Skeletal muscle satellite cell (primary cell): ENCODE results near the gene C17orf114.

Experiments used
- H3K27me3 ChIP-seq: 2 replicates; pipeline ENCODE4 v1.7.0; 2013; ENCODE audit warnings: low read length; ENCODE audit not compliant: control insufficient read depth, insufficient read depth
- H3K36me3 ChIP-seq: 2 replicates; pipeline ENCODE4 v1.7.0; 2013; ENCODE audit warnings: mild to moderate bottlenecking, control low read depth, low read length; ENCODE audit not compliant: insufficient read depth
- H3K4me1 ChIP-seq: 2 replicates; pipeline ENCODE4 v1.7.0; 2013; ENCODE audit warnings: low read length; ENCODE audit not compliant: control insufficient read depth, insufficient read depth
- H3K4me2 ChIP-seq: 2 replicates; pipeline ENCODE4 v1.7.0; 2013; ENCODE audit warnings: mild to moderate bottlenecking, low read length
- H3K4me3 ChIP-seq: 2 replicates; pipeline ENCODE4 v1.7.0; 2013; ENCODE audit warnings: low read length
- H3K9ac ChIP-seq: 2 replicates; pipeline ENCODE4 v1.7.0; 2013; ENCODE audit warnings: mild to moderate bottlenecking, low read depth, low read length, moderate library complexity
- H3K9me3 ChIP-seq: replicated peaks from 2 replicates; pipeline ENCODE4 v1.7.0; 2013; ENCODE audit warnings: mild to moderate bottlenecking, control low read depth, low read length

The C17orf114 gene

DNA sequence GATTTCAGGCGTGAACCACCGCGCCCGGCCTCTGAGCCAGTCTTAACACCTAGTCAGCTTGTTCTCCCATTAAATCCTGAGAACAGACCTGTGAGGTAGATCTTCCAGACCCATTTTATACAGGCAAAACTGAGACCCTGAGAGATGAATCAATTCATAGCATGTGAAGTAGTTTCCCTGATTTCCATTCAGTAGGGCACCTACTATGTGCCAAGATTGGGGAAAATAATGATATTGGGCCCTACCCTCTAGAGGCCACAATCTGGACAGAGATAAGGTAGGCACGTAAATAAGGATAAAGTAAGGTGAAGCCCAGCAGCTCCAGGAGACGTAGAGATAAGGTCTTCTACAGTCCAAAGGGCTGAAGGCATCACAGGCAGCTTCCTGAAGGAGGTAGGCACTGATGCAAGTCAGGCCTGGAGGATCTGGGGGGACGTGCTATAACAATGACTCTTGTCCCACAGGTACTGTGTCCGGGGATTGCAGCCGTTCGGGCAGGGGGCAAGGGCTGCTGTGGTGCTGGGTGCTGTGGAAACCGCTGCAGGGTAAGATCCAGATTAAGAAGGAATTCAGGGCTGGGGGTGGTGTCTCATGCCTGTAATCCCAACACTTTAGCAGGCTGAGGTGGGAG is 21.7 kb downstream of the C17orf114 start:
- peaks cover under 1% of the 10 kb centered on the region for H3K4me1 ChIP-seq
- H3K9ac ChIP-seq = no peak overlapping the region
- no peak overlapping the region for H3K4me2 ChIP-seq
- no peaks in the 10 kb centered on the region for H3K9me3 ChIP-seq
- H3K27me3 ChIP-seq = peaks cover 58% of the 10 kb centered on the region
- H3K4me3 ChIP-seq = no peak overlapping the region
- H3K36me3 ChIP-seq = no peaks in the 10 kb centered on the region

DNA sequence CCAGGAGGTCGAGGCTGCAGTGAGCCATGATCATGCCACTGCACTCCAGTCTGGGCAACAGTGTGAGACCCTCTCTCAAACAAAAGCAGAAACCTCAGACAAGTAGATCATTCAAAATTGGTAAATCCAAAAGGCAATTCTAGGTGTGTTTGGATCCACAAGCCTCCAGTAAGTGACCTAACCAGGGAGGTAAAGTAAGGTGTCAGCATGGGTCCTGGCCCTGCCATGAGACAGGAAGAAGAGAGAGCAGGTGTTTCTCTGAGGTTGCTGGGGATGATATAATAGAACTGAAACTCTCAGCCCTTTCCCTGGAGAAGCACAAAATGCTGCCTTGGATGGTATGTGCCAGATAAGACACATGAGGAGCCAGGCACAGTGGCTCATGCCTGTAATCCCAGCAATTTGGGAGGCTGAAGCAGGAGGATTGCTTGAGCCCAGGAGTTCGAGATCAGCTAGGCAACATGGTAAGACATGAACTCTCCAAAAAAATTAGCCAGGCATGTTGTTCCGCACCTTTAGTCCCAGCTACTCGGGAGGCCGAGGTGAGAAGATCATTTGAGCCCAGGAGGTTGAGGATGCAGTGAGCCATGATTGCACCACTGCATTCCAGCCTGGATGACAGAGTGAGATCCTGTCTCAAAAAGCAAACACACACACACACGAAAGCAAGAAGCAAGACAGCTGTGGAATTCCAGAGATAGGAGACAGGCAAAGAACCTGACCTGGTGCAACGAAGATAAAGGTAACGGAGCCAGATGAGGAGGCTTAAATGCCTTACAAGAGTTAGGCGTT is 24.0 kb downstream of the C17orf114 start:
- Histone ChIP-seq H3K4me2 (no peak overlapping the region), H3K4me1 (no peaks in the 10 kb centered on the region), H3K9me3 (no peaks in the 10 kb centered on the region), H3K36me3 (no peaks in the 10 kb centered on the region), H3K9ac (no peak overlapping the region), H3K27me3 (peaks cover 53% of the 10 kb centered on the region), H3K4me3 (no peak overlapping the region)

DNA sequence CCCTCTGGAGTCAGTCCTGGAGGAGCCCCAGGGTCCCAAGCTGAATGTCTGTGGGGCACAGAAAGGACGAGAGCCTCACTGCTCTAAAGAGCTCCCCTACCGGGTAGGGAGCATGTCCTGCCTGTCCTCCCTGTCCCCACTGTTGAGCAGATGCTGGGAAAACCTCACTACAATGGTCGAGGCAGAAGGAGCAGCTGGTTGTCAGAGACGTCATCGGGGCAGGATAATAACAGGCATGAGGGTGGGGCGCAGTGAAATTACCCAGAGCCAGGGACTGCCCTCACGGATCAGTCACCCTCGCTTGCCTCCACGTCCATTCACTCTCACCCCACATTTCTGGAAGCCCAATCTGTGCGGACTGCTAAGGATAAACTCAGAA is 29.9 kb downstream of the C17orf114 start:
- H3K9me3 ChIP-seq = no peaks in the 10 kb centered on the region
- H3K4me1 ChIP-seq = peaks cover 16% of the 10 kb centered on the region
- no peak overlapping the region for H3K4me2 ChIP-seq
- H3K4me3 ChIP-seq = no peak overlapping the region
- peaks cover 30% of the 10 kb centered on the region for H3K27me3 ChIP-seq
- no peak overlapping the region for H3K9ac ChIP-seq
- H3K36me3 ChIP-seq = no peaks in the 10 kb centered on the region

DNA sequence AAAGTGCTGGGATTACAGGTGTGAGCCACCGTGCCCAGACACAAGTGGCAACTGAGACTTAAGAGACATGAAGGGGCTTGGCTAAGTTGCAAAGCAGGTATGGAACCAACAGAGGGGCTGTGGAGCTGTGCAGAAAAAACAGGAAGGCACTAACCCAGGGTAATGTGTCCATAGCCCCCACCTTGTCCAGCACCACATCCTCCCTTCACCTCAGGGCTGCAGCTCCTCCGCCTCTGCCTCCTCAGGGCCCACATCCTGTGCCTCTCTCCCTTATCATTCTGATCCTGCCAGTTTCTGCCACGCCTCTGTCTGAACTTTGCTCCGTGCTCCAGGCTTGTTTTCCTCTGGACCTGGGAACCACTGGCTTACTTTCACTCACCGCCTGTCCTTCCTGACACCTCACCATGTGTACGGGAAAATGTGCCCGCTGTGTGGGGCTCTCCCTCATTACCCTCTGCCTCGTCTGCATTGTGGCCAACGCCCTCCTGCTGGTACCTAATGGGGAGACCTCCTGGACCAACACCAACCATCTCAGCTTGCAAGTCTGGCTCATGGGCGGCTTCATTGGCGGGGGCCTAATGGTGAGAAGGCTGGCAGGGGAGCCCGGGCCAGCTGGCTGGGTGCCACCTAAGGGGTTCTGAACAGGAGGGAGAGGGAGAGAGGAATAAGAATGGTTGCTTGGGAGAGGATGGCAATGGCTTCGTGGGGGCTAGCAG is 30.5 kb downstream of the C17orf114 start, which contains the start of gene TM4SF5:
TM4SF5 (plus strand) TSS at position 368 of the 716 bp plus-strand sequence; CDS start at position 405, 37 bp downstream.
- no peak within 1 kb of the TSS for H3K4me2 ChIP-seq
- no peak within 1 kb of the TSS for H3K4me3 ChIP-seq
- peaks cover 25% of the 10 kb centered on the region for H3K27me3 ChIP-seq
- H3K9ac ChIP-seq = no peak within 1 kb of the TSS
- no peaks in the 10 kb centered on the region for H3K36me3 ChIP-seq
- H3K9me3 ChIP-seq = no peaks in the 10 kb centered on the region
- peaks cover 16% of the 10 kb centered on the region for H3K4me1 ChIP-seq

DNA sequence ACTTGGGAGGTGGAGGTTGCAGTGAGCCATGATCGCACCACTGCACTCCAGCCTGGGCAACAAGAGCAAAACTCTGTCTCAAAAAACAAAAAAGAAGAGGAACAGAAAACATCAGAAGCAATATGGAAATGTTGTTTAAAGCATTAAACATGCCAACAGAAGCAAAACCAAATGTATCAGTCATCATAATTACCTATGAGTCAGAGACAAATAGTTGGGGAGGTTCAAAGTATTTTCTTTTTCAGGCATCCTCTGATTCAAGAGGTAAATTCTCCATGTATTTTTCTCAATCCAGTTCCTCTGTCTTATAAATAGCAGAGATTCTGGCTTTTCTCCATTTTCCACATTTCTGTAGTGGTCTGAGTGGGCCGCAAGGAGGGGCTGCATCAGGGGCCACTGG is 32.5 kb downstream of the C17orf114 start:
- peaks cover 31% of the 10 kb centered on the region for H3K27me3 ChIP-seq
- no peak overlapping the region for H3K9ac ChIP-seq

DNA sequence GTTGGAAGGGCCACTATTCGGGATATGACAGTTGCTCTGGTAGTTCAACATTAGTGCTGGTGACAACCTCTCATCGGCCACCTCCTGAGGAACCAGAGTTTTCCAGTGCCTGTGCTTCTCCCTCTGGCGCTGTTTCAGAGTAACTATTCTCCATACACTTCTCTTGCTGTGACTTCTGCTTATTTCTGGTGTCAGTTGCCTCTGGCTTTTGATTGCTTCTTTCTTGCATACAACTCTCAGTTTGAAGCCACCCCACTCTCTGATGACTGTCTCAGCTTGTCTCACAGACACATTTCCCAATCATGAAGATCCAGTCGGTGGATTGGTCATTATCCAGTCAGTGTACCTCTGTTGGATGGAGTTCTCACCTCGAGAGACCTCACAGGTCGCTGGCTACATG is 33.8 kb downstream of the C17orf114 start:
- H3K4me2 ChIP-seq = no peak overlapping the region
- H3K9me3 ChIP-seq = no peaks in the 10 kb centered on the region
- H3K4me1 ChIP-seq = peaks cover 16% of the 10 kb centered on the region
- no peak overlapping the region for H3K4me3 ChIP-seq
- no peaks in the 10 kb centered on the region for H3K36me3 ChIP-seq
- H3K9ac ChIP-seq = no peak overlapping the region
- H3K27me3 ChIP-seq = peaks cover 32% of the 10 kb centered on the region

More for the DNA sequence above, 32.5 kb downstream of the C17orf114 start:
- H3K4me2 ChIP-seq = no peak overlapping the region
- no peaks in the 10 kb centered on the region for H3K36me3 ChIP-seq
- no peaks in the 10 kb centered on the region for H3K9me3 ChIP-seq
- no peak overlapping the region for H3K4me3 ChIP-seq
- H3K4me1 ChIP-seq = peaks cover 16% of the 10 kb centered on the region

DNA sequence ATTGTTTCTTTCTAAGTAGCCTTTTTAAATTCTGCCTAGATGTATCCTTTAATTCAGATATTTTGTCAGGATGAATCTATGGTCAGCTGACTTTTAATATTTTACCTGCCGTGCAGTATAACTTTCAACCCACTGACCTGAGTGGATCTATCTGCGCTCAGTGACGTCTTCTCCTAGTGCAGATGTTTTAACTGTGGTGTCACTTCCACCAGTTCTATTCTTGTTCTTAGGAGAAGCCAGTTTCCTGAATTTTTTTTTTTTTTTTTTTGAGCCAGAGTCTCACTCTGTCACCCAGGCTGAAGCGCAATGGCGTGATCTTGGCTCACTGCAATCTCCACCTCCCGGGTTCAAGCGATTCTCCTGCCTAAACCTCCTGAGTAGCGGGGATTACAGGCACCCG is 35.4 kb downstream of the C17orf114 start:
- Histone ChIP-seq H3K36me3 (no peaks in the 10 kb centered on the region), H3K4me2 (no peak overlapping the region), H3K9me3 (no peaks in the 10 kb centered on the region), H3K4me3 (no peak overlapping the region), H3K4me1 (peaks cover 9% of the 10 kb centered on the region), H3K9ac (no peak overlapping the region), H3K27me3 (peaks cover 22% of the 10 kb centered on the region)

DNA sequence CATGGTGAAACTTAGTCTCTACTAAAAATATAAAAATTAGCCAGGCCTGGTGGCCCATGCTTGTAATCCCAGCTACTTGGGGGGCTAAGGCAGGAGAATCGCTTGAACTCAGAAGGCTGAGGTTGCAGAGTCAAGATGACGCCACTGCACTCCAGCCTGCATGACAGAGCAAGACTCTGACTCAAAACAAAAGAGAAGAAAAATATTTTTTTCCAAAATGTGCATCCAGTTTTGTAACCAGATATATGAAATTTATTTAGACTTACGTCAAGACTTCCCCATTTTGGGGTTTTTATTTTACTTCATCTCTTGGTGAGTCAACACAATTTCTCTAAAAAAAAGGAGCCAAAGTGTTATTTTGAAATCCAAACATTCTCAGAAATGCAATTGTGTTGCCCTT is 35.9 kb downstream of the C17orf114 start:
- H3K4me3 ChIP-seq = no peak overlapping the region
- H3K27me3 ChIP-seq = peaks cover 19% of the 10 kb centered on the region
- H3K9me3 ChIP-seq = no peaks in the 10 kb centered on the region
- H3K36me3 ChIP-seq = no peaks in the 10 kb centered on the region
- H3K4me1 ChIP-seq = peaks cover 9% of the 10 kb centered on the region
- H3K9ac ChIP-seq = no peak overlapping the region
- no peak overlapping the region for H3K4me2 ChIP-seq

DNA sequence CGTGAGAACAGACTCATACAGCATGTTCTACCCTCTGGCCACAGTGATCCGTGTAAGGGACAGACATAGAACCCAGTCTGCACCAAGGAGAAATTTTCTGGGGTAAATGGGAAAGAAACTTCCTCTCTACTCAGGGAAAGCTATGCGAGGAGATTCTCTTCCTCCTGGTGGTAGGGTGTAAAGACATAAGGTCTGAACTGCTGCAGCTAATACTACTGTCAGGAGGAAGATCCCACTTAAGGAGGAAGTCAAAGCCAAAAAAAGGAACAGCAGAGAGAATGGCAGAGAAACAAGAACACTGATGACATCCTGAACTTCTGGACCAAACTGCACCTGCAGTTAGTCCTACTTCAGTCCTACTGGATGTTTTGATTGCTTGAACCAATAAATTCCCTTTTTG is 37.5 kb downstream of the C17orf114 start:
- Histone ChIP-seq H3K36me3 (no peaks in the 10 kb centered on the region), H3K4me3 (no peak overlapping the region), H3K9me3 (no peaks in the 10 kb centered on the region), H3K9ac (no peak overlapping the region), H3K27me3 (peaks cover 25% of the 10 kb centered on the region), H3K4me1 (peaks cover 5% of the 10 kb centered on the region), H3K4me2 (no peak overlapping the region)

DNA sequence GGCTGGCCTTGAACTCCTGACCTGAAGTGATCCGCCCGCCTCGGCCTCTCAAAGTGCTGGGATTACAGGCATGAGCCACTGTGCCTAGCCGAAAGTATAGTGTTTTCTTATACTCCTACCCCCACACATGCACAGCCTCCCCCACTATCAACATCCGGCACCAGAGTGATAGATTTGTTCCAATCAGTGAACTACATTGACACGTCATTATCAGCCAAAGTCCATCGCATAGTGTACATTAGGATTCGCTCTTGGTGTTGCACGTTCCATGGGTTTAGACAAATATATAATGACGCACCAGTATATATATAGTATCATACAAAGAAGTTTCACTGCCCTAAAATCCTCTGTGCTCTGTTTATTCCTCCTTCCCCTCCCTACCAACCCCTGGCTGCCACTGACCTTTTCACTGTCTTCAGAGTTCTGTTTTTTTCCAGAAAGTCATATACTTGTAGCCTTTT is 42.3 kb downstream of the C17orf114 start:
- H3K4me3 ChIP-seq = no peak overlapping the region
- no peaks in the 10 kb centered on the region for H3K4me1 ChIP-seq
- no peaks in the 10 kb centered on the region for H3K36me3 ChIP-seq
- peaks cover 52% of the 10 kb centered on the region for H3K27me3 ChIP-seq
- H3K4me2 ChIP-seq = no peak overlapping the region
- no peak overlapping the region for H3K9ac ChIP-seq
- no peaks in the 10 kb centered on the region for H3K9me3 ChIP-seq

DNA sequence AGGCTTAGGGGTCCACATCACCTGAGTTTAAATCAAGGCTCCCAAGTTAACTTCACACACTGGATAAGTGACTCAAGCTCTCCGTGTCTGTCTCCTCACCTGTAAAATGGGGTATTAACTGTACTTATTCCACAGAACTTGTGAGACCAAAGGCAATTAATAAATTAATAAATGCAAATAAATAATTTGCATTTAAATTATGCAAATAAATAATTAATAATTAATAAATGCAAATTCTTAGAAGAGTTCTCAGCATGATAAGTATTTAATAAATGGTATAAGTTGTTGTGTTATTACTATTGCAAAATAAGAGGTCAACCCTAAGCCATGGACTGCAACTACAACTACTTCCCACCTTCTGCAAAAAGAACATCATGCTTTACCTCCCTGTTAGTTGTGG is 48.7 kb downstream of the C17orf114 start:
- H3K36me3 ChIP-seq = no peaks in the 10 kb centered on the region
- H3K4me1 ChIP-seq = no peaks in the 10 kb centered on the region
- peaks cover 71% of the 10 kb centered on the region for H3K27me3 ChIP-seq
- H3K9me3 ChIP-seq = no peaks in the 10 kb centered on the region
- H3K9ac ChIP-seq = no peak overlapping the region
- H3K4me2 ChIP-seq = no peak overlapping the region
- H3K4me3 ChIP-seq = no peak overlapping the region
